H9 (cell line): ENCODE measurements around the gene TMEM132D. TPM values are rescaled to one million over a fixed set of nuclear protein-coding genes. Genes with fewer than 3 reads are reported as not detected.

Source experiments
- DNase-seq: peaks from one replicate; pipeline ENCODE4 v3.0.0-alpha.2; 2017
- H2AFZ ChIP-seq: one replicate; pipeline ENCODE4 v1.6.1; 2013; ENCODE audit warnings: mild to moderate bottlenecking, low read length, control low read depth, moderate library complexity
- H2AK5ac ChIP-seq: 2 replicates; pipeline ENCODE4 v1.6.1; 2013; ENCODE audit warnings: low read length, control low read depth, mixed read lengths; ENCODE audit not compliant: insufficient read length
- H2BK120ac ChIP-seq: one replicate; pipeline ENCODE4 v1.6.1; 2013; ENCODE audit warnings: low read depth, mild to moderate bottlenecking, low read length, control low read depth, inconsistent platforms; ENCODE audit not compliant: poor library complexity, severe bottlenecking
- H2BK12ac ChIP-seq: 2 replicates; pipeline ENCODE4 v1.6.1; 2013; ENCODE audit warnings: low read length, control low read depth, mixed read lengths, low read depth; ENCODE audit not compliant: insufficient read length
- H2BK15ac ChIP-seq: 2 replicates; pipeline ENCODE4 v1.6.1; 2013; ENCODE audit warnings: low read depth, low read length, control low read depth
- H2BK20ac ChIP-seq: one replicate; pipeline ENCODE4 v1.6.1; 2013; ENCODE audit warnings: low read depth, mild to moderate bottlenecking, low read length, control low read depth, inconsistent platforms; ENCODE audit not compliant: poor library complexity, severe bottlenecking
- H2BK5ac ChIP-seq: 2 replicates; pipeline ENCODE4 v1.6.1; 2013; ENCODE audit warnings: low read length, control low read depth, mixed read lengths; ENCODE audit not compliant: insufficient read length
- H3K14ac ChIP-seq: 2 replicates; pipeline ENCODE4 v1.6.1; 2013; ENCODE audit warnings: low read length, control low read depth; ENCODE audit not compliant: insufficient read depth
- H3K18ac ChIP-seq: 2 replicates; pipeline ENCODE4 v1.6.1; 2013; ENCODE audit warnings: low read depth, mild to moderate bottlenecking, mixed read lengths, low read length, control low read depth; ENCODE audit not compliant: insufficient read length
- H3K23ac ChIP-seq: 2 replicates; pipeline ENCODE4 v1.6.1; 2013; ENCODE audit warnings: low read length, control low read depth, mixed read lengths, low read depth; ENCODE audit not compliant: insufficient read length
- H3K23me2 ChIP-seq: 2 replicates; pipeline ENCODE4 v1.6.1; 2013; ENCODE audit warnings: low read depth, mild to moderate bottlenecking, mixed read lengths, low read length, control low read depth; ENCODE audit not compliant: insufficient read length, poor library complexity, severe bottlenecking
- H3K27ac ChIP-seq: 2 replicates; pipeline ENCODE4 v1.5.1; 2013; ENCODE audit warnings: low read length, control low read depth, mixed read lengths, low read depth; ENCODE audit not compliant: insufficient read length
- H3K27me3 ChIP-seq: 2 replicates; pipeline ENCODE4 v1.6.1; 2013; ENCODE audit warnings: low read length, control low read depth, inconsistent platforms; ENCODE audit not compliant: insufficient read depth
- H3K4ac ChIP-seq: 2 replicates; pipeline ENCODE4 v1.6.1; 2013; ENCODE audit warnings: low read depth, mild to moderate bottlenecking, control low read depth, inconsistent platforms, low read length, moderate library complexity
- H3K4me1 ChIP-seq: 2 replicates; pipeline ENCODE4 v1.6.1; 2013; ENCODE audit warnings: low read length, control low read depth, inconsistent platforms; ENCODE audit not compliant: insufficient read depth
- H3K4me2 ChIP-seq: 2 replicates; pipeline ENCODE4 v1.6.1; 2013; ENCODE audit warnings: low read length, control low read depth, mixed read lengths; ENCODE audit not compliant: insufficient read length, insufficient read depth
- H3K56ac ChIP-seq: 2 replicates; pipeline ENCODE4 v1.6.1; 2013; ENCODE audit warnings: low read depth, mild to moderate bottlenecking, mixed read lengths, low read length, control low read depth; ENCODE audit not compliant: insufficient read length
- H3K79me1 ChIP-seq: 2 replicates; pipeline ENCODE4 v1.6.1; 2013; ENCODE audit warnings: low read depth, mild to moderate bottlenecking, moderate library complexity, low read length, control low read depth, inconsistent platforms; ENCODE audit not compliant: insufficient read depth, poor library complexity, severe bottlenecking
- H3K79me2 ChIP-seq: 2 replicates; pipeline ENCODE4 v1.6.1; 2013; ENCODE audit warnings: low read length, control low read depth, inconsistent platforms; ENCODE audit not compliant: insufficient read depth
- H3K9ac ChIP-seq: 2 replicates; pipeline ENCODE4 v1.6.1; 2013; ENCODE audit warnings: low read length, control low read depth, mixed read lengths; ENCODE audit not compliant: insufficient read length; ENCODE audit errors: extremely low read depth
- H3K9me3 ChIP-seq: one replicate; pipeline ENCODE4 v1.6.1; 2013; ENCODE audit warnings: low read depth, low read length, inconsistent platforms; ENCODE audit not compliant: control insufficient read depth
- H3T11ph ChIP-seq: one replicate; pipeline ENCODE4 v1.6.1; 2013; ENCODE audit warnings: mild to moderate bottlenecking, low read length, control low read depth, inconsistent platforms
- H4K20me1 ChIP-seq: one replicate; pipeline ENCODE4 v1.6.1; 2013; ENCODE audit not compliant: control insufficient read depth, insufficient read length, insufficient read depth
- H4K5ac ChIP-seq: 2 replicates; pipeline ENCODE4 v1.6.1; 2013; ENCODE audit warnings: low read depth, mild to moderate bottlenecking, mixed read lengths, low read length, control low read depth; ENCODE audit not compliant: insufficient read length
- H4K8ac ChIP-seq: replicated peaks from 2 replicates; pipeline ENCODE4 v1.6.1; 2013; ENCODE audit warnings: low read length, control low read depth, mixed read lengths, low read depth; ENCODE audit not compliant: insufficient read length
- H4K91ac ChIP-seq: 2 replicates; pipeline ENCODE4 v1.6.1; 2013; ENCODE audit warnings: low read depth, mild to moderate bottlenecking, moderate library complexity, mixed read lengths, low read length, control low read depth; ENCODE audit not compliant: insufficient read length
- H3K27ac Mint-ChIP-seq, 3 experiments: 2 replicates in 2 of 3; 3 replicates in 1 of 3; pipeline ENCODE4 v1.8.0; 2020 to 2021; ENCODE audit warnings: mixed read lengths in 3 of 3, mild to moderate bottlenecking in 1 of 3, moderate library complexity in 1 of 3
- H3K27me3 Mint-ChIP-seq: 2 replicates; pipeline ENCODE4 v1.8.0; 2021; ENCODE audit warnings: low read depth, mild to moderate bottlenecking, moderate library complexity, mixed read lengths
- H3K36me3 Mint-ChIP-seq, 3 experiments: 2 replicates in 2 of 3; 3 replicates in 1 of 3; pipeline ENCODE4 v1.8.0; 2020 to 2021; ENCODE audit warnings: low read depth in 3 of 3, mixed read lengths in 3 of 3; ENCODE audit not compliant: insufficient read depth in 1 of 3
- H3K4me1 Mint-ChIP-seq, 2 experiments: 2 replicates each; pipeline ENCODE4 v1.8.0; 2020; ENCODE audit warnings: mixed read lengths in 2 of 2
- H3K4me3 Mint-ChIP-seq, 2 experiments: 2 replicates in 1 of 2; 3 replicates in 1 of 2; pipeline ENCODE4 v1.8.0; 2020 to 2021; ENCODE audit warnings: mild to moderate bottlenecking in 2 of 2, mixed read lengths in 2 of 2, moderate library complexity in 1 of 2
- H3K9me3 Mint-ChIP-seq, 2 experiments: 2 replicates in 1 of 2; 3 replicates in 1 of 2; pipeline ENCODE4 v1.8.0; 2020; ENCODE audit warnings: mild to moderate bottlenecking in 2 of 2, mixed read lengths in 2 of 2, moderate library complexity in 1 of 2
- CTCF ChIP-seq: fragments of 200-600 bp; sonication (generic); conservative IDR thresholded peaks from 3 replicates; pipeline ENCODE4 v1.8.0; 2021; ENCODE audit warnings: antibody characterized with exemption, mild to moderate bottlenecking
- WGBS: extraction: QIAGEN DNeasy Blood & Tissue Kit; methylation state at CpG from one replicate; pipeline ENCODE4 v1.1.7; 2013; ENCODE audit warnings: missing lambda C conversion rate, low lambda C conversion rate, mixed read lengths; ENCODE audit not compliant: insufficient read length; ENCODE audit errors: extremely low coverage; 5-methylcytosine and 5-hydroxymethylcytosine counted together
- total RNA-seq: library from RNA; stranded (reverse); gene quantifications from 2 replicates; pipeline ENCODE4 v1.2.1, GENCODE V29; 2021

Gene TMEM132D
- total RNA-seq, 1 experiment from 2014 or later: 6.1 TPM

- Histone ChIP-seq H2AK5ac (no peak overlapping the region), H3K4me2 (no peak overlapping the region), H3T11ph (no peak overlapping the region), H3K27ac (no peak overlapping the region), H4K8ac (no peak overlapping the region), H3K18ac (no peak overlapping the region), H2BK20ac (no peak overlapping the region), H3K23ac (no peak overlapping the region), H3K56ac (no peak overlapping the region), H4K5ac (no peak overlapping the region), H3K14ac (no peak overlapping the region), H4K91ac (no peak overlapping the region), H3K4me1 (no peaks in the 10 kb centered on the region), H3K23me2 (no peaks in the 10 kb centered on the region), H2BK12ac (no peak overlapping the region), H3K79me2 (no peaks in the 10 kb centered on the region), H4K20me1 (no peaks in the 10 kb centered on the region), H3K4ac (no peak overlapping the region), H3K79me1 (no peaks in the 10 kb centered on the region), H2BK15ac (no peak overlapping the region), H2BK120ac (no peak overlapping the region), H2AFZ (no peak overlapping the region), H3K9ac (no peak overlapping the region), H2BK5ac (no peak overlapping the region), H3K9me3 (no peaks in the 10 kb centered on the region), H3K27me3 (no peaks in the 10 kb centered on the region)
- Mint-ChIP-seq H3K36me3 (no peaks in the 10 kb centered on the region), H3K27ac (no peak overlapping the region; a peak in 1 of 7 replicates), H3K4me1 (0 out of 4 replicates have a peak, but pooled peaks cover 0 to 2% of the 10 kb centered on the region in 2 experiments), H3K27me3 (peaks cover 82% of the 10 kb centered on the region), H3K9me3 (peaks cover 0 to 4% of the 10 kb centered on the region in 2 experiments; a peak in 2 of 5 replicates), H3K4me3 (no peak overlapping the region)
- no peak for TF ChIP-seq CTCF
- WGBS: no CpG with 5 or more reads among the region's 16 CpGs
- no peak for DNase-seq
These were observed 45.8 kb upstream of the TMEM132D start for GRCh38 chr12:129949651-129950050.
